BE2C (cell line): ENCODE measurements around the gene TRIM75.
A peak's percentile ranks its signal among the peaks of the same experiment; 100 is the strongest.
"Not testable (repeated sequence)": the region's sequence is repeated elsewhere in the genome, so short reads cannot be mapped to it uniquely, and the experiment has no call there.

Experiments used
- DNase-seq: peaks from one replicate; pipeline ENCODE4 v3.0.0-alpha.2; 2020
- H3K27me3 ChIP-seq: fragments of 250-450 bp; sonication (Bioruptor Pico); 2 replicates; pipeline ENCODE4 v1.5.1; 2020; ENCODE audit warnings: mild to moderate bottlenecking
- H3K36me3 ChIP-seq: fragments of 250-450 bp; sonication (Bioruptor Pico); 2 replicates; pipeline ENCODE4 v1.5.1; 2020; ENCODE audit warnings: mild to moderate bottlenecking
- H3K4me1 ChIP-seq: fragments of 250-450 bp; sonication (Bioruptor Pico); 2 replicates; pipeline ENCODE4 v1.5.1; 2020
- H3K4me3 ChIP-seq: 2 replicates; pipeline ENCODE4 v1.5.1; 2011; ENCODE audit warnings: low read depth, low read length
- H3K9me3 ChIP-seq: fragments of 250-450 bp; sonication (Bioruptor Pico); 2 replicates; pipeline ENCODE4 v1.5.1; 2020
- TF ChIP-seq, protein P1 (sequence below): IDR thresholded peaks from 2 replicates; pipeline ENCODE4 v1.5.1; 2012; ENCODE audit warnings: mild to moderate bottlenecking, low read depth, low read length

The TRIM75 gene

DNA sequence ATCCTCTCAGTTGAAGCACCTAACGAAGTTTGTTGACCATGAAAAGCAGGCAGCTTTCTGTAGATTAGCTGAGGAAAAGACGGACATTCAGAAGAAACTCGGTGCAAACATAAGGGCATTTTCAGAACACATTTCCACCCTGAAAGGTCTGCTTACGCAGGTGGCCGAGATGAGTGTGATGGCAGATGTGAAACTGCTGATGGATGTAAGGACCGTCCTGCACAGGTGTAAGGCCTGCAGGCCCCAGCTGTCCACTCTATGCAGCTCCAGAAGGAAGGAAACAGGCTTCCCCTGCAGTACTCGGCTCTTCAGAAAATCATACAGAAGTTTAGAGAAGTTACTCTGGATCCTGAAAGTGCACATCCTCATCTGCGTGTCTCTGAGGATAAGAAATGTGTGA, 42.7 kb upstream of the TRIM75 start:
- DNase-seq, result no peak
- Histone ChIP-seq H3K27me3 (peaks cover 5% of the 10 kb centered on the region; the same call in 1 of the 2 replicates), H3K4me3 (no peak overlapping the region), H3K4me1 (no peaks in the 10 kb centered on the region), H3K36me3 (no peaks in the 10 kb centered on the region), H3K9me3 (no peaks in the 10 kb centered on the region)
- TF ChIP-seq, protein P1, sequence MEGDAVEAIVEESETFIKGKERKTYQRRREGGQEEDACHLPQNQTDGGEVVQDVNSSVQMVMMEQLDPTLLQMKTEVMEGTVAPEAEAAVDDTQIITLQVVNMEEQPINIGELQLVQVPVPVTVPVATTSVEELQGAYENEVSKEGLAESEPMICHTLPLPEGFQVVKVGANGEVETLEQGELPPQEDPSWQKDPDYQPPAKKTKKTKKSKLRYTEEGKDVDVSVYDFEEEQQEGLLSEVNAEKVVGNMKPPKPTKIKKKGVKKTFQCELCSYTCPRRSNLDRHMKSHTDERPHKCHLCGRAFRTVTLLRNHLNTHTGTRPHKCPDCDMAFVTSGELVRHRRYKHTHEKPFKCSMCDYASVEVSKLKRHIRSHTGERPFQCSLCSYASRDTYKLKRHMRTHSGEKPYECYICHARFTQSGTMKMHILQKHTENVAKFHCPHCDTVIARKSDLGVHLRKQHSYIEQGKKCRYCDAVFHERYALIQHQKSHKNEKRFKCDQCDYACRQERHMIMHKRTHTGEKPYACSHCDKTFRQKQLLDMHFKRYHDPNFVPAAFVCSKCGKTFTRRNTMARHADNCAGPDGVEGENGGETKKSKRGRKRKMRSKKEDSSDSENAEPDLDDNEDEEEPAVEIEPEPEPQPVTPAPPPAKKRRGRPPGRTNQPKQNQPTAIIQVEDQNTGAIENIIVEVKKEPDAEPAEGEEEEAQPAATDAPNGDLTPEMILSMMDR, result no peak

DNA sequence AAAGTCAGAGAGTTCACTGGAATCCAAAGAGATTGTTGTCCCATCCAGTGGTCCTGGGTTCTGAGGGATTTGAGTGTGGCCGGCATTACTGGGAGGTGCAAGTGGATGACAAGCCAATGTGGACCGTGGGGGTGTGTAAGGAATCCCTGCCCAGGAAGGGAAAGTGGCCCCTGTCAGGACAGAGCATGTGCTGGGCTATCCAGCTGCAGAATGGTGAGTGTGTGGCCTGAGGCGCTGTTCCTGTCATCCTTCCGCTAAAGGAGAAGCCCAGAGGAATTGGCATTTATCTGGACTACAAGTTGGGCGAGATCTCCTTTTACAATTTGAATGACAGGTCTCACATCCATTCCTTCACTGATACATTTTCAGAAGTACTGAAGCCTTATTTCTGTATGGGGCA, 42.3 kb upstream of the TRIM75 start:
- TF ChIP-seq, protein P1, result no peak
- DNase-seq, result no peak
- Histone ChIP-seq H3K4me3 (no peak overlapping the region), H3K9me3 (no peaks in the 10 kb centered on the region), H3K4me1 (no peaks in the 10 kb centered on the region), H3K27me3 (peaks cover 5% of the 10 kb centered on the region; the same call in 1 of the 2 replicates), H3K36me3 (no peaks in the 10 kb centered on the region)

DNA sequence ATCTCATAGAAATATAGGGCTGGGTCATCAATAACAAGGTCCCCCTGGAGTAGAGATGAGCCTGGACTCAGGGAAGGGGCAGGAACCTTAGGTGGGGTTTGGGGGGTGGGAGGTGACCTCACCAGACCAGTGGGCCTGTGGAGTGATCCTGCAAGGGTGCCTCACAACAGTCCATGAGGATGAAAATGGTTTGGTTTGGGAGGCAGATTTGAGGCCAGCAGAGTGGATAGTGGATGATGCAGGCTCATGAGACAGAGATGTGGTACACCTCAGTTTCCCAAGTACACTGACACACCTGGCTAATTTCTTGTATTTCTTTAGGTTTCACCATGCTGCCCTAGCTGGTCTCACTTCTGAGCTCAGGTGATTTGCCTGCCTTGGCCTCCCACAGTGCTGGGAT, 40.0 kb upstream of the TRIM75 start:
- no peak for DNase-seq
- TF ChIP-seq, protein P1, result no peak

DNA sequence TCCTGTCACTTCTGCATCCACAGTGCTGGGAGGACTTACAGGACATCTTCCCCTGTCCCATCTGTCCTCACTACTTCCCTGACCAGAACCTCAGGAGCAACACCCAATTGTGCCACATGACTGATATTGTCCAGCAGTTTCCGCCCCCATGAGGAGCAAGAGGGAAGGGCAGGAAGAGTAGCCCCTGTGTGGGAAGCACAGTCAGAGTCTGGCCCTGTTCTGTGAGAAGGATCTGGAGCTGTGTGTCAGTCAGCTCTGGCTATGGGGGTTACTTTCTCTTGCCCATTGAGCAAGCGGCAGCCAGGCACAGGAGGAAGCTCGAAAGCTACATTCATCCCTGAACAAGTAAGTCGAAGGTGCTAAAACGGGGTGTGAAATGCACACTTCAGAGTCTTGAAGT, 36.7 kb upstream of the TRIM75 start:
- H3K4me1 ChIP-seq, result no peaks in the 10 kb centered on the region
- H3K4me3 ChIP-seq, result no peak overlapping the region
- peak; percentile 21 for DNase-seq
- H3K9me3 ChIP-seq, result no peaks in the 10 kb centered on the region
- TF ChIP-seq, protein P1, result peak; percentile 30
- H3K27me3 ChIP-seq, result no peaks in the 10 kb centered on the region
- no peaks in the 10 kb centered on the region for H3K36me3 ChIP-seq

More for the DNA sequence above, 40.0 kb upstream of the TRIM75 start:
- Histone ChIP-seq H3K9me3 (no peaks in the 10 kb centered on the region), H3K4me3 (no peak overlapping the region), H3K27me3 (peaks cover 5% of the 10 kb centered on the region; the same call in 1 of the 2 replicates), H3K36me3 (no peaks in the 10 kb centered on the region), H3K4me1 (no peaks in the 10 kb centered on the region)

DNA sequence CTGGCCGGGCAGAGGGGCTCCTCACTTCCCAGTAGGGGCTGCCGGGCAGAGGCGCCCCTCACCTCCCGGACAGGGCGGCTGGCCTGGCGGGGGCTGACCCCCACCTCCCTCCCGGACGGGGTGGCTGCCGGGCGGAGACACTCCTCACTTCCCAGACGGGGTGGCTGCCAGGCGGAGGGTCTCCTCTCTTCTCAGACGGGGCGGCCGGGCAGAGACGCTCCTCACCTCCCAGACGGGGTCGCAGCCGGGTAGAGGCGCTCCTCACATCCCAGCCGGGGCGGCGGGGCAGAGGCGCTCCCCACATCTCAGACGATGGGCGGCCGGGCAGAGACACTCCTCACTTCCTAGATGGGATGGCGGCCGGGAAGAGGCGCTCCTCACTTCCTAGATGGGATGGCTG, 33.7 kb upstream of the TRIM75 start:
- not testable (repeated sequence) for H3K27me3 ChIP-seq

DNA sequence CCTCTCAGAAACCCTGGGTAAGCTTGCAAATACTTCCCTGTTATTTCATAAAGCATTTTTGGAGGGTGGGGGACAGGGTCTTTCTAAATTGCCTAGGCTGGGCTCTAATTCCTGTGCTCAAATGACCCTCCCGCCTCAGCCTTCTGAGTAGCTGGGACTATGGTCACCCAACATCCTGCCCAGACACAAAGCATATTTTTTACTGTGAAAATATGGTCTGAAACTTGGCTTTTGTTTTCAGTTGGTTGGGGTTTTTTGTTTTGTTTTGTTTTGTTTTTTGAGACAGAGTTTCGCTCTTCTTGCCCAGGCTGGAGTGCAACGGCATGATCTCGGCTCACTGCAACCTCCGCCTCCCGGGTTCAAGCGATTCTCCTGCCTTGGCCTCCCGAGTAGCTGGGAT, 27.9 kb upstream of the TRIM75 start:
- H3K27me3 ChIP-seq, H3K4me1 ChIP-seq, H3K36me3 ChIP-seq, H3K4me3 ChIP-seq, DNase-seq, H3K9me3 ChIP-seq: not testable (repeated sequence)

More for the DNA sequence above, 33.7 kb upstream of the TRIM75 start:
- H3K4me3 ChIP-seq, H3K36me3 ChIP-seq, DNase-seq, H3K4me1 ChIP-seq, H3K9me3 ChIP-seq: not testable (repeated sequence)

DNA sequence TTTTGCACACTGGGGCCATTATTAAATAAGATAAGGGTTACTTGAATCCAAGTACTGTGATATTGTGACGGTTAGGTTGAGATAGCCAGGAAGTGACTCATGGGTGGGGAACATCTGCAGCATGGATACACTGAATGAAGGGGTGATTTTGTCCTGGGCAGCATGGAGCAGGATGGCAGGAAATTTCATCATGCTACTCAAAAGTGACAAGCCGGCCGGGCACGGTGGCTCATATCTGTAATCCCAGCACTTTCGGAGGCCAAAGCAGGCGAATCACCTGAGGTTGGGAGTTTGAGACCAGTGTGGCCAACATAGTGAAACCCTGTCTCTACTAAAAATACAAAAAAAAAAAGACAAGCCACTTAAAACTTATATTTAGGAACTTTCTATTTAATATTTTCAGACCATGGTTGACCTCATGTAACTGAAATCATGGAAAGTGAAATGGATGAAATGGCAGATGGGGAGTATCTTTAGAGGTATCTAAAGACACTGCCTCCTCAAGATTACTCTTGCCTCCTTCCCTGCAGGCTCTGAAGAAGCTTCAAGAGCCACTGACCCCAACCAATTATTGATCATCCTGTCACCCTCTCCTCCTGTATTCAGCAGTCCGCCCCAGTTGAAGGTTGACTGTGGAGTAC, 25.8 kb upstream of the TRIM75 start:
- H3K4me3 ChIP-seq, result no peak overlapping the region
- no peak for DNase-seq
- H3K27me3 ChIP-seq, result no peaks in the 10 kb centered on the region
- H3K36me3 ChIP-seq, result no peaks in the 10 kb centered on the region
- no peaks in the 10 kb centered on the region for H3K4me1 ChIP-seq
- no peaks in the 10 kb centered on the region for H3K9me3 ChIP-seq
- TF ChIP-seq, protein P1, result no peak
